ENCODE data around the gene CROCC.
"Not testable (repeated sequence)": the region's sequence is repeated elsewhere in the genome, so short reads cannot be mapped to it uniquely, and the experiment has no call there.

The CROCC gene

DNA sequence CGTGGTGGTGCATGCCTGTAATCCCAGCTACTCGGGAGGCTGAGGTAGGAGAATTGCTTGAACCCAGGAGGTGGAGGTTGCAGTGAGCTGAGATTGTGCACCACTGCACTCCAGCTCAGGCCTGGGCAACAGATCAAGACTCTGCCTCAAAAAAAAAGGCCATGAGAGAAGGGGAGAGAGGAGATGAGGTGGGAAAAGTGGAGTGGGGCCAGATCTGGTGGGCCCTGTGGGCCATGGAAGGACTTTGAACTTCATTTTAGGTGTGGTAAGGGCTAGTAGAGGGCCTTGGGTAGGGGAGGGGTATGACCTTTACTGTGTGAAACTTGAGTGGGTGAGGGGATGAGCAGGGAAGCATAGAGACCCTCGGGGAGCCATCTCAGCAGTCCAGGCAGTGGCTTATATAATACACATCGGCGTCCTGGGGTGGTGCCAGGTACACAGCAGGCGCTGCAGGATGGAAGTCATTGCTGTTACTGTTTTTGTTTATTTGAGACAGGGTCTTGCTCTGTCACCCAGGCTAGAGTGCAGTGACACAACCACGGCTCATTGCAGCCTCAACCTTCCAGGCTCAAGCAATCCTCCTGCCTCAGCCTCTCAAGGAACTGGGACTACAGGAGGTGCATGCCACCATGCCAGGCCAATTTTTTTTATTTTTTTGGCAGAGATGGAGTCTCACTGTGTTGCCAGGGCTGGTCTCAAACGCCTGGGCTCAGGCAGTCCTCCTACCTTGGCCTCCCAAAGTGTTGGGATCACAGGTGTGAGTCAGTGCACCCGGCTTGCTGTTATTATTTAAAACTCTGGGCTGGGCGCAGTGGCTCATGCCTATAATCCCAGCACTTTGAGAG, 5.5 kb upstream of the CROCC start:
- not testable (repeated sequence) for DNase-seq

DNA sequence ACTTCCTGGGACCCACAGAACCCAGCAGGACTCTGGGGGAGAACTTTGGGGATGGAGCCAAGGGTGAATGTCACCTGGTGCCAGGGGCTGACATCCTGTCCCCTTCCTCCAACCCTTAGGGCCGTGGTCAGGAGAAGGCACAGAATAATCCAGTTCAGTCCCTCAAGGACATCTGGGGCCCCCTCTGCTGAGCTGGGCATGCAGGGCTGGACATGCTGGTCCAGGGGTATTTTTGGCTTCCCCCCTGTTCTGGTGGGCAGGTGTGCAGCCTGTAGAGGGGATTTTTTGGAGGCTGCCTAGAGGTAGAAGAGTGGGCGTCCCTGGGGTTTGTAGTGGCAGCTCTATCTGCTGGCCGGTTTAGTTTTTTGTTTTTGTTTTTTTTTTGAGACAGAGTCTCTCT, 3.4 kb upstream of the CROCC start:
- no peak for DNase-seq

GRCh38 chr1:16918936-16919665, 2.6 kb upstream of the CROCC start:
- not testable (repeated sequence) for DNase-seq

- DNase-seq, result no peak
Measured at GRCh38 chr1:16920951-16921350, 780 bp upstream of the CROCC start.

GRCh38 chr1:16922466-16922865, 735 bp downstream of the CROCC start:
- DNase-seq, result no peak

DNA sequence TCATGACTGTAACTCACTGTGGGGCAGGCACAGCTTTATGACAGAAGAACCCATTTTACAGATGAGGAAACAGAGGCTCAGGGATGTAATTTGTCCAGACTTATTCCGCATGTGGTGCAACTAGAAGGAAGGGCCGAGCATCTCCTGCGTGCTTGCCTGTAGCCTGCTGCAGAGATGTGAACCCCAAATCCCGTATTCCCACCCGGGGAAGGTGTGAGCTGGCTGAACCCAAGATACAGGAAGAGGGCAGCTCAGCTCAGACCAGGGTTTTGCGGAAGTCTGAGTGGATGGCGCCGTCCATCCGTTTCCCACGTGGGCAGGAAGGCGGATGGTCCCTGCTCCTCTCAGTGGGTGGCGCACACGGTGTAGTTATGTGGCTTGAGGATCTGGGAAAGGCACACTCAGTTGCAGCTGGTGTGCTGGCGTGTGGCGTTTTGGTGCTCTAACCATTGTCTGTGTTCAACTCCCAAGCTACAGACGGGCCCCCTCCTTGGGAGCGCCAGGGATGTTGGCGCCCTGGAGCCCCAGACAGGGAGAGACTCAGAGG, 1.2 kb downstream of the CROCC start:
- DNase-seq, result no peak

- DNase-seq, result no peak
Measured at GRCh38 chr1:16924216-16924918, 2.6 kb downstream of the CROCC start.

GRCh38 chr1:16924919-16925477, 3.3 kb downstream of the CROCC start:
- no peak for DNase-seq

GRCh38 chr1:16925635-16926490, 4.1 kb downstream of the CROCC start:
- no peak for DNase-seq

GRCh38 chr1:16926491-16927073, 4.9 kb downstream of the CROCC start:
- DNase-seq, result no peak

GRCh38 chr1:16927256-16927655, 5.5 kb downstream of the CROCC start:
- no peak for DNase-seq

DNA sequence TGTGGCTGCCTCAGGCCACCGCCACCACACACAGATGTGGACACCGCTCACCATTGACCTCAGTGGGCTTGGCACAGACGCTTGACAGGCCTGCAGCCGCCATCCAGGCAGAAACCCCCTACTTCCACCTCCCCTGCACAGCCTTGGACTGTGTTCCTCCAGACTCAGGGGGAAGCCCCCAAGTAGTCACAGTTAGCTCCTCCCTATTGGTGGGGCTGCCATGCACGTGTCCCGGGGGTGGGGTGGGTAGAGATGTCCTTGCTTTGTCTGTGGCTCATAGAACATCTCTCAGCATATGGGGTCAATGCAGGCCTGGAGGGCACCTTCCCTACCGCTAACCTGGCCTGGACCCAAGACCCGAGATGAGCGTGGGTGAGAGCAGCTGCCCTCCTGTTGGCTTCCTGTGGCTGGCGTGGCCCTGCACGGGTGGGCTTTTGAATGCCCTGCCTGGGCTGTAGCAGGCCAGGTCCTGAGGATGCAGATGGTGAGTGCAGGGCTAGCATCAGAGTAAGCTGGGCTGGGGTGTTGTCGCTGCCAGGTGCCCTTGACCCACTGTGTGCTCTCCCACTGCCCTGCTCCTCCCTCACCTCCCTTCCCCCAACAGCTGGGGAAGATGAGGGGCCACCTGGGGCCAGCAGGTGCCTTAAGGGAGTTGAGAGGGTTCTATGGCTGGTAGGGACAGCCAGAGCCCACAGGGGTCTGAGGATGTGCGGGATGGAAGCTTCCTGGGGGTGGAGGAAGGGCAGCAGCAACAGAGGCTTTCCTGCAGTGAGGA, 6.2 kb downstream of the CROCC start:
- no peak for DNase-seq

GRCh38 chr1:16929146-16930041, 7.7 kb downstream of the CROCC start:
- not testable (repeated sequence) for DNase-seq

DNA sequence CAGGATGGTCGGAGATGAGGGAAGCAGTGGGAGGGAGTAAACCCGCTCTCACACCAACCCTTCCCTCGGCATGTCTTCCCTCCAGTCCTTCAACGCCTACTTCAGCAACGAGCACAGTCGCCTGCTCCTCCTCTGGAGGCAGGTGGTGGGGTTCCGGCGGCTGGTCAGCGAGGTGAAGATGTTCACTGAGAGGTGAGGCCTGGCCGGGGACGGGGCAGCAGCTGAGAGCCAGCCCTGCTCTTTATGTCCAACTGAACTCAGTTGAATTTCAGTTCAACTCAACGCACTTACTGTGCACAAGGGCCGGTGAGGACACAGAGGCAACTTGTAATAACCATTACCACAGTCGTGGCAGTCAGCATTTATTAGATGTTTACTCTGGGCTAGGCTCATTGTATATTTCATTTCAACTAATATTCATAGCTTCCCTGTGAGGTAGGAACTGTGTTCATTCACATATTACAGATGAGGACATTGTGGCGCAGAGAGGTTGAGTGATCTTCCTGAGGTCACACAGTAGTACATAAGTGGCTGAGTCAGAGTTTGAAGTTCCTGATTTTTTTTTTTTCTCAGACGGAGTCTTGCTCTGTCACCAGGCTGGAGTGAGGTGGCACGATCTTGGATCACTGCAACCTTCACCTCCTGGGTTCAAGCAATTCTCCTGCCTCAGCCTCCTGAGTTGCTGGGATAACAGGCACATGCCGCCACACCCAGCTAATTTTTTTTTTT, 9.6 kb downstream of the CROCC start:
- DNase-seq, result not testable (repeated sequence)

DNA sequence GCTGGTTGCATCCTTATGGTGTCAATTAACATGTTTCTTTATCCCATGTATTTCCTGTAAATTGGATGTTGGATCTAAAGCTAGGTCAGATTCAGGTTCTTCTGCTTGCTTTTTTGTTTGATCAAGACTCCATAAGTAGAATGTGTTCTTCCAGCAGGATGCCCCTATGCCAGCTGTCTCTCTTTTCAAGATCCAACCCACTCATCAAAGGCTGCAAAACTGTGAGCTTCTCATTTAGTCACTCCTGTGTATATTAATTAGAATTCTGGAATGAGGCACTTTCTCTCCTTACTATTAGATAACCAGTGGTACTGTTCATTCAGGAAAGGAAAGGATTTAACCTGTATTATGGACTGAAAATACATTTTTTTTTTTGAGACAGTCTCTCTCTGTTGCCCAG, 12.2 kb downstream of the CROCC start:
- DNase-seq, result not testable (repeated sequence)

DNA sequence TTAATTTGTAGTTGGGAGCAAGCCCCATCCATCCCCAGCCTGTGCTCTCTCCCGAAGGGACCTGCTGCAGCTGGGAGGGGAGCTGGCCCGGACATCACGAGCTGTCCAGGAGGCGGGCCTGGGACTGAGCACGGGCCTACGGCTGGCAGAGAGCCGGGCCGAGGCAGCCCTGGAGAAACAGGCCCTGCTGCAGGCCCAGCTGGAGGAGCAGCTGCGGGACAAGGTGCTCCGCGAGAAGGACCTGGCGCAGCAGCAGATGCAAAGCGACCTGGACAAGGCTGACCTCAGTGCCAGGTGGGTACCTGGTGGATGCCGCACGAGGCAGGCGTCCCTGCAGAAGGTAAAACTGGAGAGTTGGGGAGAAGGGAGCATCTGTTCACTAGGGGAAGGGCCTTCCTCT, 14.8 kb downstream of the CROCC start:
- DNase-seq, result not testable (repeated sequence)

GRCh38 chr1:16938351-16939321, 16.9 kb downstream of the CROCC start:
- DNase-seq, result no peak
